Liver (tissue), 9 donors: ENCODE data around the gene RIMBP2. TPM values are rescaled to one million over a fixed set of nuclear protein-coding genes. Genes with fewer than 3 reads are reported as not detected.

Experiments used
- DNase-seq: peaks from one replicate; pipeline ENCODE4 v3.0.0-alpha.2; 2017; ENCODE audit warnings: low spot score
- H3K27ac ChIP-seq, 2 donors: one replicate each; pipeline ENCODE4 v1.7.0; 2013; ENCODE audit warnings: inconsistent platforms in 2 of 2, low read length in 2 of 2, control low read depth in 1 of 2, low read depth in 1 of 2, mild to moderate bottlenecking in 1 of 2
- H3K27me3 ChIP-seq, 4 donors: one replicate each; pipeline versions ENCODE4 v1.6.1 to v1.7.0; 2013; ENCODE audit warnings: low read length in 3 of 4, inconsistent platforms in 1 of 4, mild to moderate bottlenecking in 1 of 4, moderate library complexity in 1 of 4; ENCODE audit not compliant: control insufficient read depth in 4 of 4, insufficient read depth in 4 of 4
- H3K36me3 ChIP-seq, 4 donors: one replicate each; pipeline versions ENCODE4 v1.6.1 to v1.7.0; 2013; ENCODE audit warnings: low read length in 3 of 4, mild to moderate bottlenecking in 3 of 4, low read depth in 1 of 4, moderate library complexity in 1 of 4; ENCODE audit not compliant: control insufficient read depth in 4 of 4, insufficient read depth in 3 of 4
- H3K4me1 ChIP-seq, 4 donors: one replicate each; pipeline versions ENCODE4 v1.6.1 to v1.7.0; 2013; ENCODE audit warnings: low read length in 3 of 4, mild to moderate bottlenecking in 3 of 4, moderate library complexity in 1 of 4; ENCODE audit not compliant: control insufficient read depth in 4 of 4, insufficient read depth in 4 of 4
- H3K4me3 ChIP-seq, 3 donors: one replicate each; pipeline versions ENCODE4 v1.6.1 to v1.7.0; 2013; ENCODE audit warnings: low read length in 3 of 3, control low read depth in 1 of 3, low read depth in 1 of 3, mild to moderate bottlenecking in 1 of 3
- H3K9ac ChIP-seq, 2 donors: one replicate each; pipeline ENCODE4 v1.7.0; 2013; ENCODE audit warnings: low read length in 2 of 2, mild to moderate bottlenecking in 2 of 2, moderate library complexity in 2 of 2, control low read depth in 1 of 2, low read depth in 1 of 2
- H3K9me3 ChIP-seq, 4 donors: one replicate each; pipeline versions ENCODE4 v1.6.1 to v1.7.0; 2013; ENCODE audit warnings: low read length in 3 of 4; ENCODE audit not compliant: control insufficient read depth in 4 of 4
- EGR1 ChIP-seq, 2 donors: IDR thresholded peaks; 2 replicates each; pipeline ENCODE4 v1.6.1; 2016 to 2018; ENCODE audit warnings: antibody characterized with exemption in 2 of 2, low read depth in 2 of 2
- FOXA1 ChIP-seq: IDR thresholded peaks from 2 replicates; pipeline ENCODE4 v1.6.1; 2016; ENCODE audit warnings: antibody characterized with exemption
- FOXA2 ChIP-seq: IDR thresholded peaks from 2 replicates; pipeline ENCODE4 v1.6.1; 2016; ENCODE audit warnings: antibody characterized with exemption
- GABPA ChIP-seq, 2 donors: IDR thresholded peaks in 1 of 2; conservative IDR thresholded peaks in 1 of 2; 2 replicates each; pipeline ENCODE4 v1.6.1; 2016; ENCODE audit warnings: antibody characterized with exemption in 2 of 2, mild to moderate bottlenecking in 1 of 2, moderate library complexity in 1 of 2
- HNF4A ChIP-seq, 2 donors: conservative IDR thresholded peaks; 2 replicates each; pipeline ENCODE4 v1.6.1; 2016; ENCODE audit warnings: antibody characterized with exemption in 2 of 2, mild to moderate bottlenecking in 2 of 2
- HNF4G ChIP-seq: IDR thresholded peaks from 2 replicates; pipeline ENCODE4 v1.6.1; 2016; ENCODE audit warnings: antibody characterized with exemption
- JUND ChIP-seq, 2 donors: IDR thresholded peaks; 2 replicates each; pipeline ENCODE4 v1.6.1; 2016; ENCODE audit warnings: antibody characterized with exemption in 2 of 2
- NR2F2 ChIP-seq: IDR thresholded peaks from 2 replicates; pipeline ENCODE4 v1.6.1; 2016; ENCODE audit warnings: antibody characterized with exemption
- RAD21 ChIP-seq, 2 donors: IDR thresholded peaks; 2 replicates each; pipeline ENCODE4 v1.6.1; 2016; ENCODE audit warnings: antibody characterized with exemption in 2 of 2, mild to moderate bottlenecking in 2 of 2
- RXRA ChIP-seq, 2 donors: IDR thresholded peaks; 2 replicates each; pipeline ENCODE4 v1.6.1; 2017 to 2018; ENCODE audit warnings: antibody characterized with exemption in 2 of 2, mild to moderate bottlenecking in 1 of 2
- SP1 ChIP-seq: IDR thresholded peaks from 2 replicates; pipeline ENCODE4 v1.6.1; 2018; ENCODE audit warnings: antibody characterized with exemption, mild to moderate bottlenecking
- TAF1 ChIP-seq: conservative IDR thresholded peaks from 2 replicates; pipeline ENCODE4 v1.6.1; 2016; ENCODE audit warnings: antibody characterized with exemption, mild to moderate bottlenecking
- YY1 ChIP-seq: IDR thresholded peaks from 2 replicates; pipeline ENCODE4 v1.6.1; 2016; ENCODE audit warnings: antibody characterized with exemption, mild to moderate bottlenecking
- WGBS: extraction: QIAGEN DNeasy Blood & Tissue Kit; methylation state at CpG from one replicate; pipeline ENCODE4 v1.1.7; 2013; 5-methylcytosine and 5-hydroxymethylcytosine counted together
- polyA plus RNA-seq, 2 donors: library from polyadenylated mRNA; stranded (reverse) in 1 of 2; unstranded in 1 of 2; fragments of 200-250 nt in 1 of 2; fragments of >200 nt in 1 of 2; fragmentation: Nextera tagmentation in 1 of 2; extraction: Ambion mirVana in 1 of 2; gene quantifications; one replicate each; pipeline versions ENCODE4 v1.2.1 to v1.2.3, GENCODE V29; 2013 to 2015
- total RNA-seq, 2 donors: library from RNA; depleted of rRNA; stranded (reverse); fragments of >200 nt; gene quantifications; one replicate each; pipeline ENCODE4 v1.2.3, GENCODE V29; 2014
- TF ChIP-seq, protein P1 (sequence below): IDR thresholded peaks from 2 replicates; pipeline ENCODE4 v1.6.1; 2016; ENCODE audit warnings: antibody characterized with exemption, mild to moderate bottlenecking
- TF ChIP-seq, protein P2 (sequence below): fragments of 150-350 bp; IDR thresholded peaks from 2 replicates; pipeline ENCODE4 v1.5.1; 2017; ENCODE audit warnings: improper control_type of control experiment, low read depth, low read length; ENCODE audit not compliant: missing input control
- TF ChIP-seq, protein P3 (sequence below): IDR thresholded peaks from 2 replicates; pipeline ENCODE4 v1.6.1; 2016; ENCODE audit warnings: antibody characterized with exemption
- TF ChIP-seq, protein P4 (sequence below): IDR thresholded peaks from 2 replicates; pipeline ENCODE4 v1.6.1; 2016; ENCODE audit warnings: antibody characterized with exemption
- TF ChIP-seq, protein P5 (sequence below): IDR thresholded peaks from 2 replicates; pipeline ENCODE4 v1.6.1; 2016; ENCODE audit warnings: antibody characterized with exemption
- donor health status: healthy.
- donor health status: healthy.
- donor health status: healthy.
- donor health status: healthy.
- donor health status: healthy.

Gene RIMBP2
- total and polyA plus RNA-seq, 4 donors = 0.01 to 0.17 (median 0.09) TPM; not detected in 1

DNA sequence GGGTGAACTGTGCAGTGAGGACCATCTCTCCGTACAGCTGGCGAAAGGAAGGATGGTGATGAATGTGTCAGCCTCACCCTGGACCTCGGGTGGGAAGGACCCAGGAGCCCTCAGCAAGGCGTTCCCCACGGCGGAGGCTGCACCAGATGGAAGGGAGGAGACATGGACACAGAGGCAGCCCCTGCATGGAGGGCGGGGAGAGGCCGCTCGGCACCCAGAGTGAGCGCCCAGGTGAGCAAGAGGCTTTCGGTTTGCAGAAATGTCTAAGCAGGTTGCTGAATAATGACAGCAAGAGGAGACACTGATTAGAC lies 268.5 kb downstream of the RIMBP2 start:
- no peak for DNase-seq
- no peak overlapping the region for H3K9ac ChIP-seq

More for the DNA sequence above, 268.5 kb downstream of the RIMBP2 start:
- Histone ChIP-seq H3K27ac (no peak overlapping the region), H3K4me1 (no peaks in the 10 kb centered on the region), H3K27me3 (no peaks in the 10 kb centered on the region), H3K9me3 (no peaks in the 10 kb centered on the region), H3K4me3 (no peak overlapping the region), H3K36me3 (no peaks in the 10 kb centered on the region)
- WGBS = 90% methylated on average over 11 of the region's 11 CpGs
- TF ChIP-seq YY1 (no peak), RXRA (IDR thresholded peaks at IDR 0.05) (no peak), TAF1 (no peak), FOXA1 (no peak), HNF4A (conservative IDR thresholded peaks at IDR 0.05) (no peak), RAD21 (IDR thresholded peaks at IDR 0.05) (no peak), NR2F2 (no peak), FOXA2 (no peak), EGR1 (IDR thresholded peaks at IDR 0.05; ENCODE audit: low read depth in 2 of 2) (no peak), GABPA (IDR thresholded peaks at IDR 0.05 in 1 of 2, conservative IDR thresholded peaks at IDR 0.05 in 1 of 2) (no peak), HNF4G (no peak), SP1 (no peak), JUND (IDR thresholded peaks at IDR 0.05) (no peak)
- TF ChIP-seq, protein P1, sequence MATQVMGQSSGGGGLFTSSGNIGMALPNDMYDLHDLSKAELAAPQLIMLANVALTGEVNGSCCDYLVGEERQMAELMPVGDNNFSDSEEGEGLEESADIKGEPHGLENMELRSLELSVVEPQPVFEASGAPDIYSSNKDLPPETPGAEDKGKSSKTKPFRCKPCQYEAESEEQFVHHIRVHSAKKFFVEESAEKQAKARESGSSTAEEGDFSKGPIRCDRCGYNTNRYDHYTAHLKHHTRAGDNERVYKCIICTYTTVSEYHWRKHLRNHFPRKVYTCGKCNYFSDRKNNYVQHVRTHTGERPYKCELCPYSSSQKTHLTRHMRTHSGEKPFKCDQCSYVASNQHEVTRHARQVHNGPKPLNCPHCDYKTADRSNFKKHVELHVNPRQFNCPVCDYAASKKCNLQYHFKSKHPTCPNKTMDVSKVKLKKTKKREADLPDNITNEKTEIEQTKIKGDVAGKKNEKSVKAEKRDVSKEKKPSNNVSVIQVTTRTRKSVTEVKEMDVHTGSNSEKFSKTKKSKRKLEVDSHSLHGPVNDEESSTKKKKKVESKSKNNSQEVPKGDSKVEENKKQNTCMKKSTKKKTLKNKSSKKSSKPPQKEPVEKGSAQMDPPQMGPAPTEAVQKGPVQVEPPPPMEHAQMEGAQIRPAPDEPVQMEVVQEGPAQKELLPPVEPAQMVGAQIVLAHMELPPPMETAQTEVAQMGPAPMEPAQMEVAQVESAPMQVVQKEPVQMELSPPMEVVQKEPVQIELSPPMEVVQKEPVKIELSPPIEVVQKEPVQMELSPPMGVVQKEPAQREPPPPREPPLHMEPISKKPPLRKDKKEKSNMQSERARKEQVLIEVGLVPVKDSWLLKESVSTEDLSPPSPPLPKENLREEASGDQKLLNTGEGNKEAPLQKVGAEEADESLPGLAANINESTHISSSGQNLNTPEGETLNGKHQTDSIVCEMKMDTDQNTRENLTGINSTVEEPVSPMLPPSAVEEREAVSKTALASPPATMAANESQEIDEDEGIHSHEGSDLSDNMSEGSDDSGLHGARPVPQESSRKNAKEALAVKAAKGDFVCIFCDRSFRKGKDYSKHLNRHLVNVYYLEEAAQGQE = no peak
- TF ChIP-seq, protein P2, sequence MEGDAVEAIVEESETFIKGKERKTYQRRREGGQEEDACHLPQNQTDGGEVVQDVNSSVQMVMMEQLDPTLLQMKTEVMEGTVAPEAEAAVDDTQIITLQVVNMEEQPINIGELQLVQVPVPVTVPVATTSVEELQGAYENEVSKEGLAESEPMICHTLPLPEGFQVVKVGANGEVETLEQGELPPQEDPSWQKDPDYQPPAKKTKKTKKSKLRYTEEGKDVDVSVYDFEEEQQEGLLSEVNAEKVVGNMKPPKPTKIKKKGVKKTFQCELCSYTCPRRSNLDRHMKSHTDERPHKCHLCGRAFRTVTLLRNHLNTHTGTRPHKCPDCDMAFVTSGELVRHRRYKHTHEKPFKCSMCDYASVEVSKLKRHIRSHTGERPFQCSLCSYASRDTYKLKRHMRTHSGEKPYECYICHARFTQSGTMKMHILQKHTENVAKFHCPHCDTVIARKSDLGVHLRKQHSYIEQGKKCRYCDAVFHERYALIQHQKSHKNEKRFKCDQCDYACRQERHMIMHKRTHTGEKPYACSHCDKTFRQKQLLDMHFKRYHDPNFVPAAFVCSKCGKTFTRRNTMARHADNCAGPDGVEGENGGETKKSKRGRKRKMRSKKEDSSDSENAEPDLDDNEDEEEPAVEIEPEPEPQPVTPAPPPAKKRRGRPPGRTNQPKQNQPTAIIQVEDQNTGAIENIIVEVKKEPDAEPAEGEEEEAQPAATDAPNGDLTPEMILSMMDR = no peak
- TF ChIP-seq, protein P3, sequence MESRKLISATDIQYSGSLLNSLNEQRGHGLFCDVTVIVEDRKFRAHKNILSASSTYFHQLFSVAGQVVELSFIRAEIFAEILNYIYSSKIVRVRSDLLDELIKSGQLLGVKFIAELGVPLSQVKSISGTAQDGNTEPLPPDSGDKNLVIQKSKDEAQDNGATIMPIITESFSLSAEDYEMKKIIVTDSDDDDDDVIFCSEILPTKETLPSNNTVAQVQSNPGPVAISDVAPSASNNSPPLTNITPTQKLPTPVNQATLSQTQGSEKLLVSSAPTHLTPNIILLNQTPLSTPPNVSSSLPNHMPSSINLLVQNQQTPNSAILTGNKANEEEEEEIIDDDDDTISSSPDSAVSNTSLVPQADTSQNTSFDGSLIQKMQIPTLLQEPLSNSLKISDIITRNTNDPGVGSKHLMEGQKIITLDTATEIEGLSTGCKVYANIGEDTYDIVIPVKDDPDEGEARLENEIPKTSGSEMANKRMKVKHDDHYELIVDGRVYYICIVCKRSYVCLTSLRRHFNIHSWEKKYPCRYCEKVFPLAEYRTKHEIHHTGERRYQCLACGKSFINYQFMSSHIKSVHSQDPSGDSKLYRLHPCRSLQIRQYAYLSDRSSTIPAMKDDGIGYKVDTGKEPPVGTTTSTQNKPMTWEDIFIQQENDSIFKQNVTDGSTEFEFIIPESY = no peak
- TF ChIP-seq, protein P4, sequence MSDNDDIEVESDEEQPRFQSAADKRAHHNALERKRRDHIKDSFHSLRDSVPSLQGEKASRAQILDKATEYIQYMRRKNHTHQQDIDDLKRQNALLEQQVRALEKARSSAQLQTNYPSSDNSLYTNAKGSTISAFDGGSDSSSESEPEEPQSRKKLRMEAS = no peak
- TF ChIP-seq, protein P5, sequence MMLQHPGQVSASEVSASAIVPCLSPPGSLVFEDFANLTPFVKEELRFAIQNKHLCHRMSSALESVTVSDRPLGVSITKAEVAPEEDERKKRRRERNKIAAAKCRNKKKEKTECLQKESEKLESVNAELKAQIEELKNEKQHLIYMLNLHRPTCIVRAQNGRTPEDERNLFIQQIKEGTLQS = no peak
